PC-3 (cell line): Measurements from ENCODE around the gene C4orf46. TPM values are rescaled to one million over a fixed set of nuclear protein-coding genes. Genes with fewer than 3 reads are reported as not detected.

Experiments used
- ATAC-seq: fragments of 200-7000 bp; cut with Tn5 transposase; 2 replicates; pipeline ENCODE4 v1.9.1; 2020; ENCODE audit warnings: mild to moderate bottlenecking, moderate library complexity
- BruUV-seq: library from RNA; stranded (reverse); fragments of 400-500 nt; replicated peaks from 2 replicates; lab custom pipeline; 2021; lab: Mats Ljungman, UMichigan
- CTCF ChIA-PET: fragments of 300-600 bp; sonication (Branson Sonifier 250); formaldehyde crosslinking; loops from one replicate; lab custom pipeline; 2022; ENCODE audit warnings: antibody characterized with exemption; lab: Charles Lee
- POLR2A ChIA-PET: fragments of 300-600 bp; sonication (Branson Sonifier 250); formaldehyde crosslinking; loops from one replicate; lab custom pipeline; 2022; ENCODE audit warnings: antibody characterized with exemption; ENCODE audit not compliant: unreplicated experiment; lab: Charles Lee
- DNase-seq: peaks from one replicate; pipeline ENCODE4 v3.0.0-alpha.2; 2015
- H2AFZ ChIP-seq: fragments of 300-600 bp; sonication (generic); 2 replicates; pipeline ENCODE4 v1.6.0; 2016; ENCODE audit warnings: antibody characterized with exemption, low read length
- H3F3A ChIP-seq: fragments of 300-600 bp; sonication (generic); one replicate; pipeline ENCODE4 v1.6.0; 2017; ENCODE audit warnings: antibody characterized with exemption, low read length, control low read depth, mild to moderate bottlenecking; ENCODE audit not compliant: unreplicated experiment
- H3K27ac ChIP-seq: fragments of 300-600 bp; sonication (generic); 2 replicates; pipeline ENCODE4 v1.5.1; 2016; ENCODE audit warnings: mild to moderate bottlenecking, low read length
- H3K27me3 ChIP-seq: fragments of 300-600 bp; sonication (generic); 2 replicates; pipeline ENCODE4 v1.6.1; 2016; ENCODE audit warnings: low read length, mixed read lengths
- H3K36me3 ChIP-seq: fragments of 300-600 bp; sonication (generic); 2 replicates; pipeline ENCODE4 v1.6.1; 2016; ENCODE audit warnings: low read depth, mixed run types, low read length, mixed read lengths
- H3K4me1 ChIP-seq: fragments of 300-600 bp; sonication (generic); 2 replicates; pipeline ENCODE4 v1.5.1; 2016; ENCODE audit warnings: low read length; ENCODE audit not compliant: insufficient read depth
- H3K4me2 ChIP-seq: fragments of 300-600 bp; sonication (generic); 2 replicates; pipeline ENCODE4 v1.6.0; 2016; ENCODE audit warnings: low read length
- H3K4me3 ChIP-seq: fragments of 300-600 bp; sonication (generic); 2 replicates; pipeline ENCODE4 v1.5.1; 2016; ENCODE audit warnings: mild to moderate bottlenecking, low read length, mixed read lengths
- H3K79me2 ChIP-seq: fragments of 300-600 bp; sonication (generic); 2 replicates; pipeline ENCODE4 v1.6.1; 2017; ENCODE audit warnings: low read length, mixed read lengths
- H3K9ac ChIP-seq: fragments of 300-600 bp; sonication (generic); 2 replicates; pipeline ENCODE4 v1.6.0; 2016; ENCODE audit warnings: mild to moderate bottlenecking, low read length
- H3K9me2 ChIP-seq: fragments of 300-600 bp; sonication (generic); replicated peaks from 2 replicates; pipeline ENCODE4 v1.6.1; 2016; ENCODE audit warnings: mixed run types, low read length, mixed read lengths
- H3K9me3 ChIP-seq: fragments of 300-600 bp; sonication (generic); 2 replicates; pipeline ENCODE4 v1.6.1; 2016; ENCODE audit warnings: low read length, mixed read lengths
- H4K20me1 ChIP-seq: fragments of 300-600 bp; sonication (generic); 2 replicates; pipeline ENCODE4 v1.6.1; 2016; ENCODE audit warnings: low read length, mixed read lengths
- CTCF ChIP-seq: fragments of 300-600 bp; sonication (generic); conservative IDR thresholded peaks from 2 replicates; pipeline ENCODE4 v1.5.1; 2017; ENCODE audit warnings: antibody characterized with exemption, low read depth, mild to moderate bottlenecking, low read length
- EZH2 ChIP-seq: fragments of 300-600 bp; sonication (generic); IDR thresholded peaks from one replicate; pipeline ENCODE4 v1.6.1; 2017; ENCODE audit warnings: antibody characterized with exemption, mild to moderate bottlenecking, low read length; ENCODE audit not compliant: unreplicated experiment
- EZH2phosphoT487 ChIP-seq: fragments of 300-600 bp; sonication (generic); IDR thresholded peaks from 2 replicates; pipeline ENCODE4 v1.6.1; 2018; ENCODE audit warnings: mild to moderate bottlenecking, antibody characterized with exemption, low read length, borderline replicate concordance
- intact Hi-C: fragments of 100-400 bp; cut with micrococcal nuclease; formaldehyde crosslinking; loops from 2 replicates; pipeline ENCODE4 v1.9.0; 2023
- total RNA-seq: library from RNA; depleted of rRNA; stranded (reverse); fragments of >200 nt; gene quantifications from 2 replicates; pipeline ENCODE4 v1.2.3, GENCODE V29; 2014

C4orf46 gene
- total RNA-seq, 1 experiment from 2014 or later, result 10.9 TPM

- peak overlapping the region; percentile 88 for H3K9ac ChIP-seq
- no peaks in the 10 kb centered on the region for H3K9me3 ChIP-seq
- peaks cover 5% of the 10 kb centered on the region; the same call in 1 of the 2 replicates for H4K20me1 ChIP-seq
- peaks cover 60% of the 10 kb centered on the region for H3K79me2 ChIP-seq
- peak overlapping the region; percentile 76 for H3K4me3 ChIP-seq
- TF ChIP-seq EZH2phosphoT487 (no peak), EZH2 (no peak), CTCF (no peak)
- H3K4me1 ChIP-seq, result peaks cover 12% of the 10 kb centered on the region
- H3K36me3 ChIP-seq, result peaks cover 2% of the 10 kb centered on the region
- H3K9me2 ChIP-seq, result no peaks in the 10 kb centered on the region
- DNase-seq (peak; percentile 61), ATAC-seq (peak; percentile 16)
- no peaks in the 10 kb centered on the region for H3K27me3 ChIP-seq
- ChIA-PET CTCF (no interaction called here), POLR2A (interaction anchor here (0.7 kb wide), 1 partner anchor 156 kb away, joined by 7 read pairs; no protein-coding TSS in a partner anchor)
- H3K27ac ChIP-seq, result peak overlapping the region; percentile 45
- no peaks in the 10 kb centered on the region for H3F3A ChIP-seq
- peak overlapping the region; percentile 89 for H3K4me2 ChIP-seq
- H2AFZ ChIP-seq, result peak overlapping the region; percentile 83
- intact Hi-C loops, result no loop called here
- BruUV-seq, result no TSS peak
These were observed 567 bp downstream of the C4orf46 start for GRCh38 chr4:158670975-158671664.

GRCh38 chr4:158669310-158669709 is 2.4 kb downstream of the C4orf46 start:
- ATAC-seq (no peak), DNase-seq (no peak)
- no TSS peak for BruUV-seq
- no peaks in the 10 kb centered on the region for H3F3A ChIP-seq
- intact Hi-C loops, result loop anchor here (5.0 kb wide), 1 partner anchor 97 kb away; no protein-coding TSS in a partner anchor
- no peaks in the 10 kb centered on the region for H3K9me3 ChIP-seq
- no peak overlapping the region for H3K4me3 ChIP-seq
- peaks cover 12% of the 10 kb centered on the region for H3K4me1 ChIP-seq
- no peak overlapping the region for H3K9ac ChIP-seq
- CTCF ChIA-PET, result no interaction called here
- peaks cover 5% of the 10 kb centered on the region; the same call in 1 of the 2 replicates for H4K20me1 ChIP-seq
- POLR2A ChIA-PET, result no interaction called here
- no peak overlapping the region for H3K27ac ChIP-seq
- no peak overlapping the region for H3K4me2 ChIP-seq
- no peak for TF ChIP-seq CTCF
- TF ChIP-seq EZH2, result no peak
- no peak for TF ChIP-seq EZH2phosphoT487
- H2AFZ ChIP-seq, result no peak overlapping the region
- H3K36me3 ChIP-seq, result peaks cover 2% of the 10 kb centered on the region
- peaks cover 60% of the 10 kb centered on the region for H3K79me2 ChIP-seq
- H3K27me3 ChIP-seq, result no peaks in the 10 kb centered on the region
- no peaks in the 10 kb centered on the region for H3K9me2 ChIP-seq

- no peaks in the 10 kb centered on the region for H3K9me3 ChIP-seq
- BruUV-seq, result no TSS peak
- intact Hi-C loops, result loop anchor here (5.0 kb wide), 1 partner anchor 95 kb away; no protein-coding TSS in a partner anchor
- H3K27ac ChIP-seq, result no peak overlapping the region
- H3K9ac ChIP-seq, result no peak overlapping the region
- CTCF ChIA-PET, result no interaction called here
- H3K9me2 ChIP-seq, result no peaks in the 10 kb centered on the region
- no peak overlapping the region for H3K4me2 ChIP-seq
- H3K36me3 ChIP-seq, result peaks cover 2% of the 10 kb centered on the region
- H3F3A ChIP-seq, result no peaks in the 10 kb centered on the region
- H3K27me3 ChIP-seq, result no peaks in the 10 kb centered on the region
- ATAC-seq (no peak), DNase-seq (peak; percentile 53)
- H3K79me2 ChIP-seq, result peaks cover 49% of the 10 kb centered on the region
- POLR2A ChIA-PET, result no interaction called here
- H4K20me1 ChIP-seq, result peaks cover 5% of the 10 kb centered on the region; the same call in 1 of the 2 replicates
- no peak overlapping the region for H3K4me3 ChIP-seq
- H3K4me1 ChIP-seq, result 0 out of 2 replicates have a peak, but pooled peaks cover 5% of the 10 kb centered on the region
- H2AFZ ChIP-seq, result no peak overlapping the region
- TF ChIP-seq EZH2phosphoT487, result no peak
- peak; percentile 55; the same call in 1 of the 2 replicates for TF ChIP-seq CTCF
- no peak for TF ChIP-seq EZH2
These were observed 4.0 kb downstream of the C4orf46 start for GRCh38 chr4:158667651-158668198.
